ENCODE results near the gene RPTOR. TPM values are rescaled to one million over a fixed set of nuclear protein-coding genes. Genes with fewer than 3 reads are reported as not detected.

The RPTOR gene
- total RNA-seq, 2 experiments from 2014 or later = 45.3 to 49.1 TPM

DNA sequence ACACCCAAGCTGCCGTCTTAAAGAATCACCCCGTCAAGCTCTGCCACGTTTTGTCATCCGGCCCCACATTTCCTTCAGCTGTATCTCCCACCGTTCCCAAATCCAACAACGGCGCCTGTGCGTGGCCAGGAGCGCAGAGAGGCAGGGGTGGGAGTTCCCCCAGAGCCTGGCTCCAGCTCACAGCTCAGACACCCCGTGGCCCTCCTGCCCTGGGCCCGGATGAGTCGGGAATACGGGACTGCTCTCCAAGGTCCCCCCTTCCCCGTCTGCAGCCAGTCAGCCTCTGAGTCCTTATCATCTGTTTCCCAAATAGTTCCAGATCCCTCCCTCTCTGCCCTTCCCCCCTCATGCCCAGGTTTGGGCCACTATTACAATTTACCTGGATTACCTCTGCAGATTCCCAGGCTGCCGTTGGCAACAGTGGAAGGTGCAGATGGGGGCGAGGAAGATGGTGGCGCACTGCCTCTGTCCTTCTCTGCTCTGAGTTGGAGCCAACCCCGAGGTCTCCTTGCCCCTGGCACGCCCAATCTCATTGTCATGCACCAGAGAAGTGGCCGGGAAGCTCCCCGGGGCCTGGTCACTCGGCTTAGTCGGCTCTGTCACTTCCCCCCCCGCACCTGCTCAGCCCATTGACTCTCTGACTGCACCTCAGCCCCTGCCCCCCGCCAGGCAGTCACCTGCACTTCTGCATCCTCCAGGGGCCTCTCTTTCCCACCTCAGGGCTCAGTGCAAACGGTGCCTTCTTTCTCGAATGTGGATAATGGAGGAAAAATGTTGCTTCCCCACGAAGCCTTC lies 18.3 kb upstream of the RPTOR start:
- intact Hi-C loops (cut with micrococcal nuclease) = no loop called here
- CTCF ChIA-PET = no interaction called here
- peaks cover 13% of the 10 kb centered on the region for H3K27me3 Mint-ChIP-seq
- TF ChIP-seq, protein P1, sequence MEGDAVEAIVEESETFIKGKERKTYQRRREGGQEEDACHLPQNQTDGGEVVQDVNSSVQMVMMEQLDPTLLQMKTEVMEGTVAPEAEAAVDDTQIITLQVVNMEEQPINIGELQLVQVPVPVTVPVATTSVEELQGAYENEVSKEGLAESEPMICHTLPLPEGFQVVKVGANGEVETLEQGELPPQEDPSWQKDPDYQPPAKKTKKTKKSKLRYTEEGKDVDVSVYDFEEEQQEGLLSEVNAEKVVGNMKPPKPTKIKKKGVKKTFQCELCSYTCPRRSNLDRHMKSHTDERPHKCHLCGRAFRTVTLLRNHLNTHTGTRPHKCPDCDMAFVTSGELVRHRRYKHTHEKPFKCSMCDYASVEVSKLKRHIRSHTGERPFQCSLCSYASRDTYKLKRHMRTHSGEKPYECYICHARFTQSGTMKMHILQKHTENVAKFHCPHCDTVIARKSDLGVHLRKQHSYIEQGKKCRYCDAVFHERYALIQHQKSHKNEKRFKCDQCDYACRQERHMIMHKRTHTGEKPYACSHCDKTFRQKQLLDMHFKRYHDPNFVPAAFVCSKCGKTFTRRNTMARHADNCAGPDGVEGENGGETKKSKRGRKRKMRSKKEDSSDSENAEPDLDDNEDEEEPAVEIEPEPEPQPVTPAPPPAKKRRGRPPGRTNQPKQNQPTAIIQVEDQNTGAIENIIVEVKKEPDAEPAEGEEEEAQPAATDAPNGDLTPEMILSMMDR (IDR thresholded peaks at IDR 0.05) = no peak
- POLR2A ChIA-PET = no interaction called here
- no peak overlapping the region for H3K27ac Mint-ChIP-seq
- H3K4me1 Mint-ChIP-seq (ENCODE audit: low read depth) = no peaks in the 10 kb centered on the region
- no peak overlapping the region for H3K4me3 Mint-ChIP-seq
- ATAC-seq (no peak), DNase-seq (no peak)
- H3K36me3 Mint-ChIP-seq (ENCODE audit: low read depth) = no peaks in the 10 kb centered on the region
- H3K9me3 Mint-ChIP-seq = no peaks in the 10 kb centered on the region

DNA sequence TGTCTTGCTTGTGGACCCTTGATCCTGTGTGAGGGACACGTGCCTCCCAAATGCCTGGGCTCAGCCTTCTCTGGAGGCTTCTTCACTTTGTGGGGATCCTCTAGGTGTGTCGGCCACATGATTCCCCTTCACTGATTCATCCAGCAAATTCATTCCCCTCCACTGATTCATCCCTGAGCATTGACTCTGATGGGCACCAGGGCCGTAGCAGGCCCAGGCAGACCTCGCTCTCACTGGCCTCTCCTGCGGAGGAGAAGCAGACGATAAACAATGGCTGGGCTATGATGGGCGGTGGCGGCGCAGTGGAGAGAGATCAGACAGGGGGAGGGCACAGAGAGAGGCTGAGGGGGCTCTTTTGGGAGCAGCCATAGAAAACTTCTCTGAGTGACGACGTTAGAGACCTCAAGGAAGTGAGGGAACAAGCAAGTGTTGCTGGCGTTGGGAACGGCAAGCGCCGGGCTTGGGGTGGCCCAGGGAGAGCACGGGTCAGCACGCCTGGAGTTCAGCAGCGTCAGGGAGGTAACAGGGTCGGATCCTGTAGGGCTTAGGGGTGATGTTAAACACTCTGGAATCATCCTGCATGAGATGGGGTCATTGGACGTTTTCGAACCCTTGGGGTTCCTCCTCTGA lies 17.5 kb upstream of the RPTOR start:
- CTCF ChIA-PET = no interaction called here
- intact Hi-C loops (cut with micrococcal nuclease) = no loop called here
- Mint-ChIP-seq H3K27me3 (peaks cover 13% of the 10 kb centered on the region), H3K9me3 (no peaks in the 10 kb centered on the region), H3K27ac (no peak overlapping the region), H3K4me3 (no peak overlapping the region), H3K36me3 (ENCODE audit: low read depth) (no peaks in the 10 kb centered on the region), H3K4me1 (ENCODE audit: low read depth) (no peaks in the 10 kb centered on the region)
- ATAC-seq (no peak), DNase-seq (no peak)
- TF ChIP-seq, protein P1 (IDR thresholded peaks at IDR 0.05) = no peak
- POLR2A ChIA-PET = no interaction called here

DNA sequence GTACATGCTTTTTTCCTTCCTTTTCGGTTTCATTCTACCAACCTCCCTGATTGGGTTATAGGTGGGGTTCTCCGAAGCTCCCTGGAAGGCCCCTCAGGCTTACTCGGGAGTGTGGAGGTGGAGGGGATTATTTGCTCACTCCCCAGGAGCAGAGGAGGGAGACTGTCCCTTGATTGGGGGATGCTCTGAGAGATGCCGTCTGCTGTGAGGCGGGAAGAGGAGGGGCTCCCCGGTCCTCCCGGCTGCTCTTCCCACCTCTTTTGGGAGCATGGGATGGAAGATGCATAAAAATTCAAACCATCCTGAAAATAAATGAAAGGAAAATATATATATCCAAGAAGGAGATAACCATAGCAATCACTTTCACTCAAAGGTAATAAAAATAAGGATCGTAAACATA lies 16.1 kb upstream of the RPTOR start:
- ChIA-PET POLR2A (no interaction called here), CTCF (interaction anchor here (1.7 kb wide), 1 partner anchor 9 kb away, joined by 3 read pairs; no protein-coding TSS in a partner anchor)
- H3K27ac Mint-ChIP-seq = no peak overlapping the region
- no peaks in the 10 kb centered on the region for H3K9me3 Mint-ChIP-seq
- DNase-seq = no peak
- no peak overlapping the region for H3K4me3 Mint-ChIP-seq
- TF ChIP-seq, protein P1 (IDR thresholded peaks at IDR 0.05) = no peak
- no peaks in the 10 kb centered on the region for H3K4me1 Mint-ChIP-seq (ENCODE audit: low read depth)
- intact Hi-C loops (cut with micrococcal nuclease) = no loop called here
- H3K27me3 Mint-ChIP-seq = peaks cover 11% of the 10 kb centered on the region
- H3K36me3 Mint-ChIP-seq (ENCODE audit: low read depth) = no peaks in the 10 kb centered on the region
- no peak for ATAC-seq

DNA sequence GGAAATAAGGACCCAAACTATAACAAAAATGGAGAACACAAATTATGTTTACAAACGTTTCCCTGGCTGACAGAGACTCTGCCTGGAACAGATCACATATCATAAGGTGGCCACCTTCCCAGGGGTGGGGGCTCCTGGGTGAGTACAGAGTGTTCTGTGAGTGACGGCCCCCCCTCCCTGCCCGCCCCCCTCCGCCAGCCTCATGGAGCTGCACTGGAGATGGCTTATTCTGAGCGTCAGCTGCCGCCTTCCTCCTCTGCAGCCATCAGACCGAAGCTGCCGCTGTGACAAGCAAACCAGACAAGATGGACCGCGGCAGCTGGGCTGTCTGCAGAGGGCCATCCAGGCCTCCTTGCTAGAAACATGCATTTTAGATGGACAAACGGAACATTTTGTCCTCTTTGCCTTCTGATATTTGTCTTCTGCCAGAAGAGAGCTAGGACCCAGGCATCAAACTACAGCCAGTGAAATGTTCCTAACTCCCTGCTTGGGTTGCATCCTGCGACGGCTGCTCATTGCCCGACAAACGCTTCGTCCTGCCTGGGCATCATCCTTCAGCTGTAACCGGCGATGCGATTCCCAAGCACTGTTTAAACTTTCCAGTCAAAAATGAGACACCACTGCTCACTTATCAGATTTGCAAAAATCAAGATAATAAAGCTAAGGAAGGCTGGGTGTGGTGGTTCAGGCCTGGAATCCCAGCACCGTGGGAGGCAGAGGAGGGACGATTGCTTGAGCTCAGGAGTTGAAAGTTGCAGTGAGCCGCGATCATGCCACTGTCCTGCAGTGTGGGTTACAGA lies 15.3 kb upstream of the RPTOR start:
- Mint-ChIP-seq H3K27ac (no peak overlapping the region), H3K9me3 (no peaks in the 10 kb centered on the region), H3K4me1 (ENCODE audit: low read depth) (no peaks in the 10 kb centered on the region), H3K4me3 (no peak overlapping the region), H3K27me3 (peaks cover 11% of the 10 kb centered on the region), H3K36me3 (ENCODE audit: low read depth) (no peaks in the 10 kb centered on the region)
- ChIA-PET CTCF (interaction anchor here (0.7 to 1.7 kb wide), 2 partner anchors 10 to 46 kb away, joined by 3 read pairs; no protein-coding TSS in a partner anchor), POLR2A (no interaction called here)
- no peak for ATAC-seq
- TF ChIP-seq, protein P1 (IDR thresholded peaks at IDR 0.05) = no peak
- DNase-seq = no peak
- intact Hi-C loops (cut with micrococcal nuclease) = no loop called here

All from activated CD8-positive, alpha-beta T cell treated with anti-CD3 and anti-CD28 coated beads for 36 hours (primary cell).